Peyer's patch (tissue), 4 donors: ENCODE measurements around the gene PPP2R5C.

ENCODE experiments used
- CTCF ChIP-seq, 6 experiments: fragments of 450-650 bp in 4 of 6; fragments of 200-600 bp in 2 of 6; sonication (generic) in 1 of 6; IDR thresholded peaks; one replicate each; pipeline ENCODE4 v1.5.1; 2017 to 2019; ENCODE audit warnings: antibody characterized with exemption in 6 of 6, mild to moderate bottlenecking in 3 of 6, moderate library complexity in 1 of 6
- POLR2A ChIP-seq, 2 donors: fragments of 450-650 bp; IDR thresholded peaks; one replicate each; pipeline ENCODE4 v1.5.1; 2017; ENCODE audit warnings: antibody characterized with exemption in 2 of 2, mild to moderate bottlenecking in 2 of 2, moderate library complexity in 2 of 2

GRCh38 chr14:101828046-101828445, 66.5 kb downstream of the PPP2R5C start:
- TF ChIP-seq CTCF (IDR thresholded peaks at IDR 0.05) (no peak), POLR2A (IDR thresholded peaks at IDR 0.05) (no peak)
